Neuronal stem cell (in vitro differentiated cells): ENCODE results near the gene RAD54L.

Experiments used
- DNase-seq: peaks from one replicate; pipeline ENCODE4 v3.0.0-alpha.2; 2013; ENCODE audit warnings: low spot score
- H2AFZ ChIP-seq: one replicate; pipeline ENCODE4 v1.6.1; 2013; ENCODE audit warnings: mild to moderate bottlenecking, low read length, inconsistent platforms
- H2AK5ac ChIP-seq: 2 replicates; pipeline ENCODE4 v1.6.1; 2013; ENCODE audit warnings: low read depth, mild to moderate bottlenecking, inconsistent platforms, low read length, moderate library complexity, mixed read lengths
- H2BK120ac ChIP-seq: 2 replicates; pipeline ENCODE4 v1.6.1; 2013; ENCODE audit warnings: low read depth, mild to moderate bottlenecking, inconsistent platforms, low read length, moderate library complexity, mixed read lengths
- H2BK12ac ChIP-seq: one replicate; pipeline ENCODE4 v1.6.1; 2013; ENCODE audit warnings: low read length, inconsistent platforms
- H2BK15ac ChIP-seq: 2 replicates; pipeline ENCODE4 v1.6.1; 2013; ENCODE audit warnings: mild to moderate bottlenecking, low read length, inconsistent platforms, mixed read lengths
- H2BK5ac ChIP-seq: one replicate; pipeline ENCODE4 v1.6.1; 2013; ENCODE audit warnings: inconsistent platforms, mild to moderate bottlenecking, low read length, moderate library complexity
- H3K14ac ChIP-seq: one replicate; pipeline ENCODE4 v1.6.1; 2013; ENCODE audit warnings: low read length, inconsistent platforms
- H3K18ac ChIP-seq: 2 replicates; pipeline ENCODE4 v1.6.1; 2013; ENCODE audit warnings: low read length, inconsistent platforms
- H3K23ac ChIP-seq: 2 replicates; pipeline ENCODE4 v1.6.1; 2013; ENCODE audit warnings: low read depth, mild to moderate bottlenecking, mixed read lengths, low read length, inconsistent platforms; ENCODE audit not compliant: poor library complexity
- H3K27ac ChIP-seq: replicated peaks from 3 replicates; pipeline ENCODE4 v1.5.1; 2013; ENCODE audit warnings: low read length, inconsistent platforms
- H3K27me3 ChIP-seq, 3 experiments: 2 replicates each; pipeline ENCODE4 v1.6.1; 2013; ENCODE audit warnings: low read length in 3 of 3, mild to moderate bottlenecking in 2 of 3, inconsistent platforms in 1 of 3, low read depth in 1 of 3, mixed read lengths in 1 of 3, moderate library complexity in 1 of 3; ENCODE audit not compliant: control insufficient read depth in 3 of 3, insufficient read depth in 3 of 3
- H3K36me3 ChIP-seq, 2 donors: replicated peaks in 1 of 2; 2 replicates each; pipeline ENCODE4 v1.6.1; 2013; ENCODE audit warnings: low read length in 2 of 2; ENCODE audit not compliant: control insufficient read depth in 2 of 2, insufficient read depth in 2 of 2
- H3K4ac ChIP-seq: 2 replicates; pipeline ENCODE4 v1.6.1; 2013; ENCODE audit warnings: inconsistent platforms, mild to moderate bottlenecking, low read length, moderate library complexity
- H3K4me1 ChIP-seq, 2 donors: 1 replicate in 1 of 2; 2 replicates in 1 of 2; pipeline ENCODE4 v1.6.1; 2013; ENCODE audit warnings: low read length in 2 of 2, low read depth in 1 of 2; ENCODE audit not compliant: control insufficient read depth in 2 of 2, insufficient read depth in 1 of 2
- H3K4me2 ChIP-seq: one replicate; pipeline ENCODE4 v1.6.1; 2013; ENCODE audit warnings: mild to moderate bottlenecking, low read length, inconsistent platforms; ENCODE audit not compliant: insufficient read depth, poor library complexity, severe bottlenecking
- H3K4me3 ChIP-seq, 2 donors: 2 replicates each; pipeline ENCODE4 v1.5.1; 2013; ENCODE audit warnings: low read length in 2 of 2, mild to moderate bottlenecking in 2 of 2, inconsistent platforms in 1 of 2, moderate library complexity in 1 of 2
- H3K79me1 ChIP-seq: one replicate; pipeline ENCODE4 v1.6.1; 2013; ENCODE audit warnings: low read depth, mild to moderate bottlenecking, inconsistent platforms, low read length, moderate library complexity
- H3K9ac ChIP-seq: one replicate; pipeline ENCODE4 v1.6.1; 2013; ENCODE audit warnings: mild to moderate bottlenecking, low read depth, low read length, inconsistent platforms; ENCODE audit not compliant: poor library complexity
- H3K9me3 ChIP-seq, 2 donors: replicated peaks in 1 of 2; 2 replicates each; pipeline versions ENCODE3 to v1.6.1; 2013; ENCODE audit warnings: low read length in 2 of 2, mild to moderate bottlenecking in 2 of 2, inconsistent platforms in 1 of 2, low read depth in 1 of 2, mixed read lengths in 1 of 2, moderate library complexity in 1 of 2; ENCODE audit not compliant: control insufficient read depth in 2 of 2, insufficient read depth in 1 of 2
- H4K8ac ChIP-seq: one replicate; pipeline ENCODE4 v1.6.1; 2013; ENCODE audit warnings: low read depth, mild to moderate bottlenecking, inconsistent platforms, low read length, moderate library complexity
- H4K91ac ChIP-seq: one replicate; pipeline ENCODE4 v1.6.1; 2013; ENCODE audit warnings: low read length, low read depth, mild to moderate bottlenecking, inconsistent platforms; ENCODE audit not compliant: poor library complexity
- WGBS, 2 donors: extraction: QIAGEN DNeasy Blood & Tissue Kit; methylation state at CpG; one replicate each; pipeline ENCODE4 v1.1.7; 2013; ENCODE audit warnings: missing lambda C conversion rate in 2 of 2, mixed read lengths in 1 of 2; ENCODE audit not compliant: insufficient read length in 2 of 2, insufficient replicate concordance in 1 of 2; ENCODE audit errors: extremely low coverage in 2 of 2; 5-methylcytosine and 5-hydroxymethylcytosine counted together

RAD54L gene

DNA sequence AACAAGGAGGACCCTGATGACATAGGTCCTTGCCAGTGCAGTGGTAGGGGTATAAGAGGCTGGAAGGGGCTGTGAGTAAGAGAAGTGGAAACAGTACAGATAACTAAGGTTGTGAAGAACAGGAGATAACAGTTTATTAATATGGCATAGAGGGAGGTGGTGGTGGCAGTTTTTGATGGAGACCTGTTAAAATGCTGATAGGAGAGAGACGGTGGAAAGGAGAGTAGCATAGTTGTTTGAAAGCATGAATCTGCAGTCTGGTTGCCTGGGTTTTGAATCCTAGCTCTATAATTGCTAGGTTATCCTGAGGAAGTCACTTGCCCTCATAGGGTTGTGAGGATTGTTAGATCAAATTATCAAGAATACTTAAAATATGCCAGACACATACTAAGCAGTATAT lies 36.5 kb downstream of the RAD54L start:
- Histone ChIP-seq H3K23ac (no peak overlapping the region), H2AK5ac (no peak overlapping the region), H3K4me1 (peaks cover 0 to 3% of the 10 kb centered on the region in 2 donors), H3K18ac (no peak overlapping the region), H2BK15ac (no peak overlapping the region), H3K9me3 (no peaks in the 10 kb centered on the region), H3K79me1 (peaks cover 6% of the 10 kb centered on the region), H3K4me3 (no peak overlapping the region), H3K36me3 (peaks cover 36 to 96% of the 10 kb centered on the region in 2 donors), H3K9ac (no peak overlapping the region), H2BK12ac (no peak overlapping the region), H4K91ac (no peak overlapping the region), H3K4me2 (no peak overlapping the region), H2AFZ (no peak overlapping the region), H3K4ac (no peak overlapping the region), H3K14ac (no peak overlapping the region), H3K27me3 (no peaks in the 10 kb centered on the region), H2BK5ac (no peak overlapping the region), H3K27ac (no peak overlapping the region), H4K8ac (no peak overlapping the region), H2BK120ac (no peak overlapping the region)
- no CpG with 5 or more reads among the region's 1 CpG for WGBS, 2 donors
- no peak for DNase-seq

DNA sequence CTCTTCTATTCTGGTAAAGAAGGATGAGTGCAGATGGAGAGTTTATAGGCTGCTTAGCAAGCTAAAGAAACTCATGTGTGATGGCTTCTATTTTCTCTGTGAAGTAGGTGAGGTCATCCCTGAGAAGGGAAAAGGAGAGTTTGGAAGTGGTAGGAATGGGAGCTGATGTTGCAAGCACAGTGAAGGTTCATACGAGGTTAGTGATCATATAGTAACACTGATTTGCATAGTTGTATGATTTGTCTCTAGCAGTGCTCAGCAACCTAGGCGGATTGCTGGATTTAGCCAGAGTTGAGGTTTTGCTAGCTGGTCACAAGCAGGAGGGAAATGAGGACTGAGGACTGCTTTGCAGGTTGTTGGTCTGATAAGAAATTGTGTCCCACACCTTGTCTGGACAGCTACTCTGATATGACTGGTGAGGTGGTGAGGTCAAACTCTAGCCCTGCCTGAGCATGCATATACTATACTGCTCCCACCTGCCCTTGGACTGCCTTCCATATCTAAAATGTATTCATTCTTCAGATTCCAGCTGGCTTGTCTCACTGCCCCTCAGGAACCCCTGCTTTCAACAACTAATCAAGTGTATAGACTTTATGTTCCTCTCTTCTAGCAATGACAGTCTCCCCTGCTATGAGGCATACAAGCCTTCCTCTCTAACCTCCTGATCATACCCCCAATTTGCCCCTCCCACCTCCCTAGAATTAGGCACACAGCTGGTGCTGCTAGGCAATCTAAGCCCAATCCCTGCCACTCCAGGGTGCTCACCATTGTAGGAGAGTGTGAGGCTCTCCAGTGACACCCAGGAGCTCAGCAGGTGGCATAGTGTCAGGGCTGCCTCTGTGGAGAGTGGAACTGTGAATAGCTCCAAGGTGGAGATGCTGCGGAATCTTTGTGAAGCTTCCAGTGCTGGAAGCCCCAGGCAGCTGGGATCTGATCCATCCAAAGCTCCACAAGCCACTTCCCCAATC lies 37.3 kb downstream of the RAD54L start:
- H3K27ac ChIP-seq = no peak overlapping the region
- H3K79me1 ChIP-seq = peaks cover 6% of the 10 kb centered on the region
- no peak overlapping the region for H2BK5ac ChIP-seq
- WGBS, 2 donors = no CpG with 5 or more reads among the region's 3 CpGs
- no peak overlapping the region for H3K14ac ChIP-seq
- no peak overlapping the region for H3K23ac ChIP-seq
- no peak overlapping the region for H2AK5ac ChIP-seq
- no peaks in the 10 kb centered on the region for H3K27me3 ChIP-seq
- H3K9me3 ChIP-seq = no peaks in the 10 kb centered on the region
- no peak overlapping the region for H3K18ac ChIP-seq
- no peak overlapping the region for H3K4me3 ChIP-seq
- no peak overlapping the region for H3K4ac ChIP-seq
- H2BK15ac ChIP-seq = no peak overlapping the region
- no peak overlapping the region for H2BK12ac ChIP-seq
- peaks cover 34 to 93% of the 10 kb centered on the region in 2 donors for H3K36me3 ChIP-seq
- H2BK120ac ChIP-seq = no peak overlapping the region
- no peak for DNase-seq
- no peak overlapping the region for H4K91ac ChIP-seq
- no peak overlapping the region for H4K8ac ChIP-seq
- no peak overlapping the region for H3K9ac ChIP-seq
- H3K4me1 ChIP-seq = peaks cover 0 to 3% of the 10 kb centered on the region in 2 donors
- no peak overlapping the region for H3K4me2 ChIP-seq
- no peak overlapping the region for H2AFZ ChIP-seq

GRCh38 chr1:46285730-46286477 lies 38.3 kb downstream of the RAD54L start:
- no peak overlapping the region for H3K4me3 ChIP-seq
- H2AFZ ChIP-seq = no peak overlapping the region
- H3K79me1 ChIP-seq = peaks cover 6% of the 10 kb centered on the region
- no peaks in the 10 kb centered on the region for H3K9me3 ChIP-seq
- peak overlapping the region; percentile 87 for H3K23ac ChIP-seq
- no peak overlapping the region for H2BK12ac ChIP-seq
- H2BK120ac ChIP-seq = no peak overlapping the region
- peaks cover 28 to 91% of the 10 kb centered on the region in 2 donors for H3K36me3 ChIP-seq
- H3K18ac ChIP-seq = no peak overlapping the region
- H2BK15ac ChIP-seq = no peak overlapping the region
- H3K9ac ChIP-seq = no peak overlapping the region
- no peak overlapping the region for H3K27ac ChIP-seq
- no peak overlapping the region for H3K4ac ChIP-seq
- H2AK5ac ChIP-seq = no peak overlapping the region
- DNase-seq = no peak
- peak overlapping the region; percentile 13 for H4K91ac ChIP-seq
- H3K4me2 ChIP-seq = no peak overlapping the region
- peak overlapping the region; percentile 45 for H2BK5ac ChIP-seq
- H3K27me3 ChIP-seq = no peaks in the 10 kb centered on the region
- peak overlapping the region; percentile 12 for H3K14ac ChIP-seq
- WGBS, 2 donors = no CpG with 5 or more reads among the region's 27 CpGs
- peaks cover 0 to 3% of the 10 kb centered on the region in 2 donors for H3K4me1 ChIP-seq
- no peak overlapping the region for H4K8ac ChIP-seq
